H4 (cell line): ENCODE measurements around the gene GNG13. TPM values are rescaled to one million over a fixed set of nuclear protein-coding genes. Genes with fewer than 3 reads are reported as not detected.
"Not testable (repeated sequence)": the region's sequence is repeated elsewhere in the genome, so short reads cannot be mapped to it uniquely, and the experiment has no call there.

ENCODE experiments used
- DNase-seq: peaks from one replicate; pipeline ENCODE4 v3.0.0-alpha.2; 2015; ENCODE audit warnings: low spot score
- total RNA-seq: library from RNA; depleted of rRNA; stranded (reverse); fragments of >200 nt; shearing (Covaris generic); gene quantifications from 2 replicates; pipeline ENCODE4 v1.2.3, GENCODE V29; 2014; rRNA removed

The GNG13 gene
- total RNA-seq, 1 experiment from 2014 or later: not detected

DNA sequence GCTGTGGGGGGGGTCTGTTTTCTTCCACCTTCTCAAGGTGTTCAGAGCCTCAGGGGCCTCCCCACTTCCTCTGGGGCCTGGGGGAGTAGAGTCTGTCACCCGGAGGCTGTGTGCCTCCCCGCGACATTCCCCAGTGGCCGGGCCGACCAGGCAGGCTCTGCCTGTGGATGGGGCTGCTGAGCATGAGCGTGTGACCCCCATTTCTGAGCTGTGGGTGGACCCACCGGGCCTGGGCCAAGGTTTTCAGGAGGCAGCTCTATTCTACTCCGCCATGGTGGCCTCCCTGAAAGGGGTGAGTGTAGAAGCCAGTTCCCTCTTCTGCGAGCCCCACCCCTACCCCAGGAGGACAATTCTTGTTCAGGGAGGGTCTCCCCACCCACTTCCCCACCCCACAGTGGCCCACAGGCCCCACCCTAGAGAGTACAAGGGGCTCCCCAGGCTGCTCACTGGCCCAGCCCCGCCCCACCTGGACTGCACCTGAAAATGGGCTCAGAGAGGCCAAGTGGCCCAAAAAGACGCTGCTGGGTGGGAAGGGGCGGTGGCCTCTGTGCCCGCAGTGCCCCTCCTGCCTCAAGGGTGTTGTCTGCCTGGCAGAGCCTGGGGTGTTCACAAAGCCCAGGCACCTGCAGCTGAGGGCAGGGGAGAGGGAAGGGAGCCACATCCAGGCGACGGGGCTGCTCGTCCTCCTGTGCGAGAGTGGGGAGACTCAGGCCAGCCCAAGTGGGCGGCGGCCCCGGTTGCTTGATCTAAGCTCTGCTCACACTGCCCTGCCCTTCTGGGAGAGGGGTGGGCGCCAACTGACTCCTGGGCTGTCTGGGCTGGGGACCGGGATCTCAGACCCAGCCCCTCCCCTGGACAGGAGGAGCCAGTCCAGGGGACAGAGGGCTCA lies 38.7 kb downstream of the GNG13 start:
- no peak for DNase-seq

DNA sequence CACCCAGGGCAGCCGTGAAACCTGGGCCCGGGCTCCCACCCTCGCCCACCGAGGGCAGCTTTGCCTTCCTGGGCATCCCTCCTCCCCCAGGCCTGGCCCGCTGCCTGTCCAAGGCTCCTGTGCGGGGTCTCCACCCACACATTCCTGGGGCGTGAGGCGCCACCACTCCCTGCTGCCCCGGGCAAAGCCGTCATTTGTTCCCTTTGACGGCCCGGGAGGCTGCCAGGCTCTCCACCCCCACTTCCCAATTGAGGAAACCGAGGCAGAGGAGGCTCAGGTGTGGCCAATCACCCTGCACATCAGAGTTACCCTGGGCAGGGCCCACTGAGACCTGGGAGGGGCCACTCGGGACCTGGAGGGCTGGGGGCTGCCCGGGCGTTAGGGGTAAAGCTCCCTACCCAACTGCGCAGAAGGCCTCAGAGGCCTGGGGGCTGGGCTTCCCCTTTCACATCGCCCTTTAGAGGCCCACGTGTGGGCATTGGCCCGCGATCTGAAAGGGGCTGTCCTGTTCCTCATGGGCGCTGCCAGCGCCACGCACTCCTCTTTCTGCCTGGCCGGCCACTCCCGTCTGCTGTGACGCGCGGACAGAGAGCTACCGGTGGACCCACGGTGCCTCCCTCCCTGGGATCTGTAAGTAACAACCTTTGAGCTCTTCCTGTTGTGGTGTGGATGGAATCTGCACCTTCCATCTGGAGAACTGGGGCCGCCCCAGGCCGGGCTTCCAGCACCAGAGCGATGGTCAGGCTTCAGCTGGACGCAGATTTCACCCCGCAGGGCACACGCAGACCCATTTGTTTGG lies 39.8 kb downstream of the GNG13 start, which contains the start of gene MSLN:
TSS of gene MSLN (plus strand) at position 190 of the 799 bp plus-strand sequence. CDS start 1,947 bp downstream, outside the sequence.
- DNase-seq: no peak

- DNase-seq: no peak
Observed at GRCh38 chr16:760065-760464, 40.5 kb downstream of the GNG13 start.

DNA sequence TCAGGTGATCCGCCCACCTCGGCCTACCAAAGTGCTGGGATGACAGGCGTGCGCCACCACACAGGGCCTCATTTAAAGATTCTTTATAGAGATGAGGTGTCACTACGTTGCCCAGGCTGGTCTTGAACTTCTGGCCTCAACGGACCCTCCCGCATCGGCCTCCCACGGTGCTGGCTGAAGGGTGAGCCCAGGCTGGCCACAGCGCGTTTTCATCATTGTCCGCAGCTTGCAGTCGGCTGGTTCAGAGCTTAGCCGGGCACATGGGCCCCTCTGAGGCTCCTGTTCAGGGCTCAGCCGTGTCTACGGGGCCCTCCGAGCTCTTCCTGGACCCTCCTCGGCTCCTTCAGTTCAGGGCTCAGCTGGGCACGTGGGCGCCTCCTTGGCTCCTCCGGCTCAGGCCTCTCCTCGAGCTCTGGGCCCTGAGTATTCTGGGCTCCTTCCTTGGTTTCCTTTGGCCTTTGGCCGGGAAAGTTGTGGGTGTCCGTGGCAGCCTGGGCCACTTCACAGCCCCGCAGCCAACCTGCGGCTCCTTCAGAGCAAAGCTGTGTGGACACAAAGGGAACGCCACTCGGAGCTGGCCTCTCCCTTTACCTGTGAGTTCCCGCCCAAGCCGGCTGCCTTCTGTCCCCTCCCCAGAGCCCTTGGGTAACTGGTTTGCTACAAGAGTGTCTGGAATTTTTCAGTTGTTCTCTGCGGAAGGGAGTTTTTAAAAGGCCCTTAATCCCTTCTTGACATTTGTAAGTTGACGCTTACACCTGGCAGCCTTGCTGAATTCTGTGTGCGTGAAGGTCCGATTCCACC lies 41.2 kb downstream of the GNG13 start:
- DNase-seq: no peak

- no peak for DNase-seq
Observed at GRCh38 chr16:756428-756827, 44.1 kb downstream of the GNG13 start.

DNA sequence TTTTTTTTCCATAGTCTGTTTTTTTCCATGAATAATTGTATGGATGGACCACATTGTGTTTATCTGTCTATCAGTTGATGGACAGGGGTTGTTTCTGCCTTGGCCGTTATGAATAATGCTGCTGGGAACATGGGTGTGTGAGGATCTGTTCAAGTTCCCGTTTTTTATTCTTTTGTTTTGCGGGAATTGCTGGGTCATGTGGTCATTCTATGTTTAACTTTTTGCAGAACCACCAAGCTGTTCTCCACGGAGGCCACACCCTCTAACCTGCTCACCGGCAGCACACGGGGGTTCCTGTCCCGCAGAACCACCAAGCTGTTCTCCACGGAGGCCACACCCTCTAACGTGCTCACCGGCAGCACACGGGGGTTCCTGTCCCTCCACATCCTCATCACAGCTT lies 45.9 kb downstream of the GNG13 start:
- DNase-seq: no peak

- not testable (repeated sequence) for DNase-seq
Observed at GRCh38 chr16:754121-754607, 46.4 kb downstream of the GNG13 start.

- DNase-seq: no peak
Observed at GRCh38 chr16:752007-752312, 48.6 kb downstream of the GNG13 start.

DNA sequence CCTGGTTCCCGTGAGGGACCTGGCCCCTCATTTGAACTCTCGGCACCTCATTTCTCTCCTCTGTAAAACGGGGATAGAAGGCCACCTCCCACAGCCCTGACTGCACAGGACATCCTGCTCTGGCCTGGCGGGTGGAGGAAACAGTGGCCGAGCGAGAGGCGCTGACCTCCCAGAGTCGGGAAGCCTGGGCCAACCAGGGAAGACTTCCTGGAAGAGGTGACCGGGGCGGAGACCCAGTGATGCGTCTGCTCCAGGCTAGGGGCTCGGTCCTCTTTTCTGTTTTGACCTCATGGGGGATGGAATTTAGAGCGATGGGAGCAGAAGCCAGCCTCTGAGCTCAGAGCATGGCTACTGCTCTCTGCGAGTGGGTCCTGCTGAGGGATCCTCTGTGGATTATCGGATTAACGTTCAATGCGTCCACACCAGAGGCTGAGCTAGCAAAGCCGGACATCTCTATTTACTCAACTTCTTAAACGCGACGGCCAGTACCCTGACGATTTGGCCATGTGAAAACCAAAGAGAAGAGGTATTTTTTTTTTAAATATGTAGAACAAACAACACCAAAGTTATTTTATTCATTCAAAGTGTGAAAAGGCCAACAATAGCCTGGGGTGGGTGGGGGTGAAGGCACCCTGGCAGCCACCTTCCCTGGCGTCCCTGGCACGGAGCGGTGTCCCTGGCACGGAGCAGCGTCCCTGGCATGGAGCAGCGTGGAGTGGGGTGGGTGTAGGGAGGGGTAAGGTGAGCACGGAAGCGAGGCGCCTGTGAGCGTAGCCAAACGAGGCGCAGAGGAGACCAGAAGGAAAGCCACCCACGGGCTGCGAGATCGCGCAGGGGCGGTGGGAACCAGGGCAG lies 49.2 kb downstream of the GNG13 start:
- no peak for DNase-seq

GRCh38 chr16:750485-750884 lies 50.0 kb downstream of the GNG13 start:
- DNase-seq: no peak

- DNase-seq: no peak
Observed at GRCh38 chr16:749010-749409, 51.5 kb downstream of the GNG13 start.

Other genes starting within 250 kb of the GNG13 start
- gene PRR35, start 240.3 kb downstream of the GNG13 start, total RNA-seq: not detected in 2 replicates
- gene NHLRC4, start 233.7 kb downstream of the GNG13 start, total RNA-seq: 0.06 and 0.43 TPM in 2 replicates
- 7.6 and 7.7 TPM in 2 replicates for gene PIGQ, start 230.8 kb downstream of the GNG13 start, total RNA-seq
- gene RAB40C, start 210.7 kb downstream of the GNG13 start, total RNA-seq: 4.4 and 5.1 TPM in 2 replicates
- not detected in 2 replicates for gene WFIKKN1, start 169.7 kb downstream of the GNG13 start, total RNA-seq
- gene METTL26, start 164.4 kb downstream of the GNG13 start, total RNA-seq: 85.7 and 112 TPM in 2 replicates
- 11.9 and 14.5 TPM in 2 replicates for gene MCRIP2, start 158.9 kb downstream of the GNG13 start, total RNA-seq
- gene WDR90, start 151.4 kb downstream of the GNG13 start, total RNA-seq: 2.5 and 4.8 TPM in 2 replicates
- gene RHOT2, start 132.6 kb downstream of the GNG13 start, total RNA-seq: 6.5 and 32.0 TPM in 2 replicates
- 0.31 and 3.8 TPM in 2 replicates for gene RHBDL1, start 125.1 kb downstream of the GNG13 start, total RNA-seq
- gene STUB1, start 120.3 kb downstream of the GNG13 start, total RNA-seq: 102 and 123 TPM in 2 replicates
- 11.3 and 18.1 TPM in 2 replicates for gene JMJD8, start 116.4 kb downstream of the GNG13 start, total RNA-seq
- gene WDR24, start 110.3 kb downstream of the GNG13 start, total RNA-seq: 0.86 and 0.99 TPM in 2 replicates
- gene FBXL16, start 94.9 kb downstream of the GNG13 start, total RNA-seq: 1.0 and 2.2 TPM in 2 replicates
- gene METRN, start 85.6 kb downstream of the GNG13 start, total RNA-seq: 21.4 and 58.1 TPM in 2 replicates
- gene ANTKMT, start 79.6 kb downstream of the GNG13 start, total RNA-seq: 10.9 and 22.8 TPM in 2 replicates
- 0.23 TPM in 1 of 2 replicates, not detected in the other for gene CCDC78, start 74.3 kb downstream of the GNG13 start, total RNA-seq
- 4.1 and 14.5 TPM in 2 replicates for gene HAGHL, start 73.6 kb downstream of the GNG13 start, total RNA-seq
- gene CIAO3, start 59.7 kb downstream of the GNG13 start, total RNA-seq: 15.0 and 18.5 TPM in 2 replicates
- gene MSLN, start 40.0 kb downstream of the GNG13 start, total RNA-seq: not detected in 2 replicates
- 18.6 and 19.6 TPM in 2 replicates for gene RPUSD1, start 12.4 kb downstream of the GNG13 start, total RNA-seq
- gene CHTF18, start 12.1 kb downstream of the GNG13 start, total RNA-seq: 6.1 and 7.9 TPM in 2 replicates
- 31.1 and 39.9 TPM in 2 replicates for gene LMF1, start 170.2 kb upstream of the GNG13 start, total RNA-seq
- gene SOX8, start 181.0 kb upstream of the GNG13 start, total RNA-seq: 0.12 and 0.35 TPM in 2 replicates